DLD1 (cell line): ENCODE results near the gene KLHL42.

Experiments used
- in situ Hi-C: cut with HindIII; loops from 2 replicates; pipeline ENCODE4 v1.10.0; 2017; ENCODE audit warnings: low sequenced_read_pairs

The KLHL42 gene

GRCh38 chr12:27852117-27852516 lies 72.1 kb downstream of the KLHL42 start:
- in situ Hi-C loops = no loop called here
